ENCODE data around the gene NFIC.

The NFIC gene

GRCh38 chr19:3358689-3359014 lies 7.7 kb upstream of the NFIC start:
- Histone ChIP-seq H3K36me3 (ENCODE audit: insufficient read depth, low read length) (no peaks in the 10 kb centered on the region), H3K27me3 (ENCODE audit: insufficient read depth, low read length) (peaks cover 61% of the 10 kb centered on the region), H3K4me3 (ENCODE audit: low read length) (peak overlapping the region; percentile 49), H3K4me1 (ENCODE audit: insufficient read depth, low read length) (peaks cover 19% of the 10 kb centered on the region), H3K9me3 (ENCODE audit: low read length) (peaks cover 4% of the 10 kb centered on the region), H2AFZ (ENCODE audit: low read depth, low read length) (no peak overlapping the region)

GRCh38 chr19:3359015-3359918 lies 7.1 kb upstream of the NFIC start:
- H3K4me1 ChIP-seq (ENCODE audit: insufficient read depth, low read length) = peaks cover 19% of the 10 kb centered on the region
- peaks cover 4% of the 10 kb centered on the region for H3K9me3 ChIP-seq (ENCODE audit: low read length)
- H3K4me3 ChIP-seq (ENCODE audit: low read length) = peak overlapping the region; percentile 54
- H3K27me3 ChIP-seq (ENCODE audit: insufficient read depth, low read length) = peaks cover 67% of the 10 kb centered on the region
- peak overlapping the region; percentile 71 for H2AFZ ChIP-seq (ENCODE audit: low read depth, low read length)
- H3K36me3 ChIP-seq (ENCODE audit: insufficient read depth, low read length) = no peaks in the 10 kb centered on the region

GRCh38 chr19:3359919-3360420 lies 6.4 kb upstream of the NFIC start:
- peak overlapping the region; percentile 54 for H3K4me3 ChIP-seq (ENCODE audit: low read length)
- H3K27me3 ChIP-seq (ENCODE audit: insufficient read depth, low read length) = peaks cover 71% of the 10 kb centered on the region
- peaks cover 19% of the 10 kb centered on the region for H3K4me1 ChIP-seq (ENCODE audit: insufficient read depth, low read length)
- no peaks in the 10 kb centered on the region for H3K36me3 ChIP-seq (ENCODE audit: insufficient read depth, low read length)
- H3K9me3 ChIP-seq (ENCODE audit: low read length) = peaks cover under 1% of the 10 kb centered on the region
- H2AFZ ChIP-seq (ENCODE audit: low read depth, low read length) = peak overlapping the region; percentile 71

GRCh38 chr19:3360421-3361383 lies 5.7 kb upstream of the NFIC start:
- Histone ChIP-seq H3K4me3 (ENCODE audit: low read length) (peak overlapping the region; percentile 37), H2AFZ (ENCODE audit: low read depth, low read length) (peak overlapping the region; percentile 32), H3K27me3 (ENCODE audit: insufficient read depth, low read length) (peaks cover 79% of the 10 kb centered on the region), H3K4me1 (ENCODE audit: insufficient read depth, low read length) (peaks cover 19% of the 10 kb centered on the region), H3K36me3 (ENCODE audit: insufficient read depth, low read length) (no peaks in the 10 kb centered on the region), H3K9me3 (ENCODE audit: low read length) (no peaks in the 10 kb centered on the region)

- no peaks in the 10 kb centered on the region for H3K36me3 ChIP-seq (ENCODE audit: insufficient read depth, low read length)
- H3K9me3 ChIP-seq (ENCODE audit: low read length) = no peaks in the 10 kb centered on the region
- H2AFZ ChIP-seq (ENCODE audit: low read depth, low read length) = no peak overlapping the region
- peaks cover 22% of the 10 kb centered on the region for H3K4me1 ChIP-seq (ENCODE audit: insufficient read depth, low read length)
- H3K27me3 ChIP-seq (ENCODE audit: insufficient read depth, low read length) = peaks cover 81% of the 10 kb centered on the region
- no peak overlapping the region for H3K4me3 ChIP-seq (ENCODE audit: low read length)
Measured at GRCh38 chr19:3361384-3362216, 4.8 kb upstream of the NFIC start.

GRCh38 chr19:3362217-3362906 lies 4.0 kb upstream of the NFIC start:
- no peaks in the 10 kb centered on the region for H3K36me3 ChIP-seq (ENCODE audit: insufficient read depth, low read length)
- H3K27me3 ChIP-seq (ENCODE audit: insufficient read depth, low read length) = peaks cover 78% of the 10 kb centered on the region
- H3K4me1 ChIP-seq (ENCODE audit: insufficient read depth, low read length) = peaks cover 28% of the 10 kb centered on the region
- H2AFZ ChIP-seq (ENCODE audit: low read depth, low read length) = no peak overlapping the region
- H3K9me3 ChIP-seq (ENCODE audit: low read length) = no peaks in the 10 kb centered on the region
- H3K4me3 ChIP-seq (ENCODE audit: low read length) = no peak overlapping the region

GRCh38 chr19:3363841-3364500 lies 2.4 kb upstream of the NFIC start:
- peaks cover 23% of the 10 kb centered on the region for H3K4me1 ChIP-seq (ENCODE audit: insufficient read depth, low read length)
- no peak overlapping the region for H3K4me3 ChIP-seq (ENCODE audit: low read length)
- no peaks in the 10 kb centered on the region for H3K36me3 ChIP-seq (ENCODE audit: insufficient read depth, low read length)
- H3K27me3 ChIP-seq (ENCODE audit: insufficient read depth, low read length) = peaks cover 80% of the 10 kb centered on the region
- no peaks in the 10 kb centered on the region for H3K9me3 ChIP-seq (ENCODE audit: low read length)
- H2AFZ ChIP-seq (ENCODE audit: low read depth, low read length) = no peak overlapping the region

- H3K4me1 ChIP-seq (ENCODE audit: insufficient read depth, low read length) = peaks cover 22% of the 10 kb centered on the region
- no peaks in the 10 kb centered on the region for H3K36me3 ChIP-seq (ENCODE audit: insufficient read depth, low read length)
- no peak overlapping the region for H3K4me3 ChIP-seq (ENCODE audit: low read length)
- no peaks in the 10 kb centered on the region for H3K9me3 ChIP-seq (ENCODE audit: low read length)
- H2AFZ ChIP-seq (ENCODE audit: low read depth, low read length) = no peak overlapping the region
- peaks cover 83% of the 10 kb centered on the region for H3K27me3 ChIP-seq (ENCODE audit: insufficient read depth, low read length)
Measured at GRCh38 chr19:3364501-3364858, 1.9 kb upstream of the NFIC start.

GRCh38 chr19:3365093-3365835 lies 1.1 kb upstream of the NFIC start:
- Histone ChIP-seq H3K27me3 (ENCODE audit: insufficient read depth, low read length) (peaks cover 91% of the 10 kb centered on the region), H3K4me3 (ENCODE audit: low read length) (no peak overlapping the region), H2AFZ (ENCODE audit: low read depth, low read length) (no peak overlapping the region), H3K36me3 (ENCODE audit: insufficient read depth, low read length) (no peaks in the 10 kb centered on the region), H3K4me1 (ENCODE audit: insufficient read depth, low read length) (peaks cover 25% of the 10 kb centered on the region), H3K9me3 (ENCODE audit: low read length) (no peaks in the 10 kb centered on the region)

- Histone ChIP-seq H3K4me3 (ENCODE audit: low read length) (peak overlapping the region; percentile 25), H3K9me3 (ENCODE audit: low read length) (no peaks in the 10 kb centered on the region), H3K4me1 (ENCODE audit: insufficient read depth, low read length) (peaks cover 15% of the 10 kb centered on the region), H3K27me3 (ENCODE audit: insufficient read depth, low read length) (peaks cover 88% of the 10 kb centered on the region), H3K36me3 (ENCODE audit: insufficient read depth, low read length) (no peaks in the 10 kb centered on the region), H2AFZ (ENCODE audit: low read depth, low read length) (no peak overlapping the region)
Measured at GRCh38 chr19:3366753-3367627, 607 bp downstream of the NFIC start.

Measured in neuron (in vitro differentiated cells).